ENCODE data around the gene APBA2. TPM values are rescaled to one million over a fixed set of nuclear protein-coding genes. Genes with fewer than 3 reads are reported as not detected.

The APBA2 gene
- total and polyA plus RNA-seq, 4 donors, result 0.41 to 2.1 (median 1.9) TPM

GRCh38 chr15:28986108-28986507 lies 100.3 kb downstream of the APBA2 start:
- DNase-seq (no peak), ATAC-seq (ENCODE audit: low FRiP score) (no peak)
- Histone ChIP-seq H3K4me3 (ENCODE audit: low read length in 2 of 2) (no peak overlapping the region), H3K9me3 (ENCODE audit: control insufficient read depth, low read length) (no peaks in the 10 kb centered on the region), H3K27me3 (ENCODE audit: control insufficient read depth in 1 of 2, insufficient read depth in 2 of 2, low read length in 1 of 2) (no peaks in the 10 kb centered on the region), H3K27ac (ENCODE audit: low read depth in 1 of 2, low read length in 2 of 2) (no peak overlapping the region), H3K36me3 (ENCODE audit: control insufficient read depth in 1 of 2, insufficient read depth in 2 of 2, low read length in 1 of 2) (no peaks in the 10 kb centered on the region), H3K4me1 (ENCODE audit: control insufficient read depth in 1 of 2, insufficient read depth in 2 of 2, low read length in 2 of 2) (no peaks in the 10 kb centered on the region)
- intact Hi-C loops (cut with DNase I), result no loop called here
- WGBS, 2 donors, result 94% methylated on average over 9 of the region's 9 CpGs

GRCh38 chr15:28986726-28987125 lies 101.0 kb downstream of the APBA2 start:
- H3K9me3 ChIP-seq (ENCODE audit: control insufficient read depth, low read length), result no peaks in the 10 kb centered on the region
- H3K4me1 ChIP-seq (ENCODE audit: control insufficient read depth in 1 of 2, insufficient read depth in 2 of 2, low read length in 2 of 2), result no peaks in the 10 kb centered on the region
- WGBS, 2 donors, result 96 to 98% methylated on average over 2 of the region's 2 CpGs
- H3K36me3 ChIP-seq (ENCODE audit: control insufficient read depth in 1 of 2, insufficient read depth in 2 of 2, low read length in 1 of 2), result no peaks in the 10 kb centered on the region
- no peak for ATAC-seq (ENCODE audit: low FRiP score)
- DNase-seq, result no peak
- H3K27me3 ChIP-seq (ENCODE audit: control insufficient read depth in 1 of 2, insufficient read depth in 2 of 2, low read length in 1 of 2), result no peaks in the 10 kb centered on the region
- intact Hi-C loops (cut with DNase I), result no loop called here
- H3K4me3 ChIP-seq (ENCODE audit: low read length in 2 of 2), result no peak overlapping the region
- H3K27ac ChIP-seq (ENCODE audit: low read depth in 1 of 2, low read length in 2 of 2), result no peak overlapping the region

GRCh38 chr15:28987337-28987736 lies 101.6 kb downstream of the APBA2 start:
- Histone ChIP-seq H3K9me3 (ENCODE audit: control insufficient read depth, low read length) (no peaks in the 10 kb centered on the region), H3K4me1 (ENCODE audit: control insufficient read depth in 1 of 2, insufficient read depth in 2 of 2, low read length in 2 of 2) (no peaks in the 10 kb centered on the region), H3K36me3 (ENCODE audit: control insufficient read depth in 1 of 2, insufficient read depth in 2 of 2, low read length in 1 of 2) (no peaks in the 10 kb centered on the region), H3K27ac (ENCODE audit: low read depth in 1 of 2, low read length in 2 of 2) (no peak overlapping the region), H3K4me3 (ENCODE audit: low read length in 2 of 2) (no peak overlapping the region), H3K27me3 (ENCODE audit: control insufficient read depth in 1 of 2, insufficient read depth in 2 of 2, low read length in 1 of 2) (no peaks in the 10 kb centered on the region)
- WGBS, 2 donors, result 94 to 97% methylated on average over 4 of the region's 4 CpGs
- intact Hi-C loops (cut with DNase I), result no loop called here
- ATAC-seq (ENCODE audit: low FRiP score) (no peak), DNase-seq (no peak)

GRCh38 chr15:28989239-28989830 lies 103.6 kb downstream of the APBA2 start:
- no peak overlapping the region for H3K27ac ChIP-seq (ENCODE audit: low read depth in 1 of 2, low read length in 2 of 2)

GRCh38 chr15:28989896-28990295 lies 104.1 kb downstream of the APBA2 start:
- WGBS, 2 donors, result 91 to 93% methylated on average over 13 of the region's 13 CpGs
- Histone ChIP-seq H3K36me3 (ENCODE audit: control insufficient read depth in 1 of 2, insufficient read depth in 2 of 2, low read length in 1 of 2) (no peaks in the 10 kb centered on the region), H3K4me3 (ENCODE audit: low read length in 2 of 2) (no peak overlapping the region), H3K27me3 (ENCODE audit: control insufficient read depth in 1 of 2, insufficient read depth in 2 of 2, low read length in 1 of 2) (no peaks in the 10 kb centered on the region), H3K27ac (ENCODE audit: low read depth in 1 of 2, low read length in 2 of 2) (no peak overlapping the region), H3K9me3 (ENCODE audit: control insufficient read depth, low read length) (no peaks in the 10 kb centered on the region), H3K4me1 (ENCODE audit: control insufficient read depth in 1 of 2, insufficient read depth in 2 of 2, low read length in 2 of 2) (no peaks in the 10 kb centered on the region)
- intact Hi-C loops (cut with DNase I), result no loop called here
- ATAC-seq (ENCODE audit: low FRiP score) (no peak), DNase-seq (no peak)

More at GRCh38 chr15:28989239-28989830, 103.6 kb downstream of the APBA2 start:
- WGBS, 2 donors, result 74 to 80% methylated on average over 15 of the region's 15 CpGs
- Histone ChIP-seq H3K4me1 (ENCODE audit: control insufficient read depth in 1 of 2, insufficient read depth in 2 of 2, low read length in 2 of 2) (no peaks in the 10 kb centered on the region), H3K4me3 (ENCODE audit: low read length in 2 of 2) (no peak overlapping the region), H3K36me3 (ENCODE audit: control insufficient read depth in 1 of 2, insufficient read depth in 2 of 2, low read length in 1 of 2) (no peaks in the 10 kb centered on the region), H3K9me3 (ENCODE audit: control insufficient read depth, low read length) (no peaks in the 10 kb centered on the region), H3K27me3 (ENCODE audit: control insufficient read depth in 1 of 2, insufficient read depth in 2 of 2, low read length in 1 of 2) (no peaks in the 10 kb centered on the region)
- no peak for DNase-seq
- no peak for ATAC-seq (ENCODE audit: low FRiP score)
- intact Hi-C loops (cut with DNase I), result no loop called here

- Histone ChIP-seq H3K4me3 (ENCODE audit: low read length in 2 of 2) (no peak overlapping the region), H3K9me3 (ENCODE audit: control insufficient read depth, low read length) (no peaks in the 10 kb centered on the region), H3K27me3 (ENCODE audit: control insufficient read depth in 1 of 2, insufficient read depth in 2 of 2, low read length in 1 of 2) (no peaks in the 10 kb centered on the region), H3K36me3 (ENCODE audit: control insufficient read depth in 1 of 2, insufficient read depth in 2 of 2, low read length in 1 of 2) (no peaks in the 10 kb centered on the region), H3K4me1 (ENCODE audit: control insufficient read depth in 1 of 2, insufficient read depth in 2 of 2, low read length in 2 of 2) (no peaks in the 10 kb centered on the region), H3K27ac (ENCODE audit: low read depth in 1 of 2, low read length in 2 of 2) (no peak overlapping the region)
- WGBS, 2 donors, result 97 to 100% methylated on average over 2 of the region's 2 CpGs
- ATAC-seq (ENCODE audit: low FRiP score), result no peak
- no peak for DNase-seq
- intact Hi-C loops (cut with DNase I), result no loop called here
Observed at GRCh38 chr15:28990390-28990789, 104.6 kb downstream of the APBA2 start.

GRCh38 chr15:28991236-28992171 lies 105.7 kb downstream of the APBA2 start:
- no peaks in the 10 kb centered on the region for H3K4me1 ChIP-seq (ENCODE audit: control insufficient read depth in 1 of 2, insufficient read depth in 2 of 2, low read length in 2 of 2)
- ATAC-seq (ENCODE audit: low FRiP score), result no peak
- no peak overlapping the region for H3K4me3 ChIP-seq (ENCODE audit: low read length in 2 of 2)
- WGBS, 2 donors, result 89 to 90% methylated on average over 21 of the region's 21 CpGs
- no peaks in the 10 kb centered on the region for H3K36me3 ChIP-seq (ENCODE audit: control insufficient read depth in 1 of 2, insufficient read depth in 2 of 2, low read length in 1 of 2)
- intact Hi-C loops (cut with DNase I), result no loop called here
- H3K27ac ChIP-seq (ENCODE audit: low read depth in 1 of 2, low read length in 2 of 2), result no peak overlapping the region
- H3K9me3 ChIP-seq (ENCODE audit: control insufficient read depth, low read length), result no peaks in the 10 kb centered on the region
- no peaks in the 10 kb centered on the region for H3K27me3 ChIP-seq (ENCODE audit: control insufficient read depth in 1 of 2, insufficient read depth in 2 of 2, low read length in 1 of 2)
- no peak for DNase-seq

- Histone ChIP-seq H3K27me3 (ENCODE audit: control insufficient read depth in 1 of 2, insufficient read depth in 2 of 2, low read length in 1 of 2) (no peaks in the 10 kb centered on the region), H3K4me1 (ENCODE audit: control insufficient read depth in 1 of 2, insufficient read depth in 2 of 2, low read length in 2 of 2) (no peaks in the 10 kb centered on the region), H3K4me3 (ENCODE audit: low read length in 2 of 2) (no peak overlapping the region), H3K27ac (ENCODE audit: low read depth in 1 of 2, low read length in 2 of 2) (no peak overlapping the region), H3K36me3 (ENCODE audit: control insufficient read depth in 1 of 2, insufficient read depth in 2 of 2, low read length in 1 of 2) (no peaks in the 10 kb centered on the region), H3K9me3 (ENCODE audit: control insufficient read depth, low read length) (no peaks in the 10 kb centered on the region)
- DNase-seq (peak in 1 of 2 donors; percentile 16), ATAC-seq (ENCODE audit: low FRiP score) (no peak)
- intact Hi-C loops (cut with DNase I), result no loop called here
- whole genome bisulfite sequencing, 2 donors, result 84 to 91% methylated on average over 6 of the region's 6 CpGs
Observed at GRCh38 chr15:28992336-28992864, 106.6 kb downstream of the APBA2 start.
